Panc1 (cell line): Measurements from ENCODE around the gene EPS8L2. TPM values are rescaled to one million over a fixed set of nuclear protein-coding genes. Genes with fewer than 3 reads are reported as not detected.

Source experiments
- ATAC-seq: fragments of 200-7000 bp; cut with Tn5 transposase; 2 replicates; pipeline ENCODE4 v1.9.1; 2020; ENCODE audit warnings: mild to moderate bottlenecking, moderate library complexity
- BruUV-seq: library from RNA; stranded (reverse); fragments of 400-500 nt; replicated peaks from 2 replicates; lab custom pipeline; 2021; lab: Mats Ljungman, UMichigan
- CTCF ChIA-PET: fragments of 300-600 bp; sonication (Branson Sonifier 250); formaldehyde crosslinking; loops from one replicate; lab custom pipeline; 2022; ENCODE audit warnings: antibody characterized with exemption; lab: Charles Lee
- POLR2A ChIA-PET: fragments of 300-600 bp; sonication (Branson Sonifier 250); formaldehyde crosslinking; loops from one replicate; lab custom pipeline; 2022; ENCODE audit warnings: antibody characterized with exemption; lab: Charles Lee
- DNase-seq: peaks from one replicate; pipeline ENCODE4 v3.0.0-alpha.2; 2010; ENCODE audit warnings: low read depth, low spot score
- H3K27ac ChIP-seq: 2 replicates; pipeline ENCODE4 v1.5.1; 2011; ENCODE audit warnings: mild to moderate bottlenecking, low read length, inconsistent platforms
- H3K27me3 ChIP-seq: fragments of 200-500 bp; sonication (Bioruptor generic); 2 replicates; pipeline ENCODE4 v1.6.0; 2014; ENCODE audit warnings: low read length, inconsistent platforms; ENCODE audit not compliant: control insufficient read depth, insufficient read depth
- H3K36me3 ChIP-seq: fragments of 200-500 bp; sonication (Bioruptor generic); 2 replicates; pipeline ENCODE4 v1.5.1; 2014; ENCODE audit warnings: inconsistent platforms, mild to moderate bottlenecking, low read length, moderate library complexity; ENCODE audit not compliant: control insufficient read depth, insufficient read depth
- H3K4me1 ChIP-seq: 2 replicates; pipeline ENCODE4 v1.5.1; 2011; ENCODE audit warnings: inconsistent platforms, mild to moderate bottlenecking, low read length, moderate library complexity; ENCODE audit not compliant: control insufficient read depth, insufficient read depth
- H3K4me3 ChIP-seq, 2 experiments: 2 replicates each; pipeline ENCODE4 v1.5.1; 2011 to 2012; ENCODE audit warnings: low read depth in 2 of 2, low read length in 2 of 2, mild to moderate bottlenecking in 2 of 2, inconsistent platforms in 1 of 2, moderate library complexity in 1 of 2
- H3K9me3 ChIP-seq: fragments of 200-500 bp; sonication (Bioruptor generic); 2 replicates; pipeline ENCODE4 v1.5.1; 2014; ENCODE audit warnings: low read depth, mild to moderate bottlenecking, inconsistent platforms, low read length, moderate library complexity; ENCODE audit not compliant: control insufficient read depth, insufficient read depth
- POLR2AphosphoS5 ChIP-seq: IDR thresholded peaks from 2 replicates; pipeline ENCODE4 v1.6.1; 2012; ENCODE audit warnings: mild to moderate bottlenecking, low read depth, low read length, moderate library complexity
- SIN3A ChIP-seq: IDR thresholded peaks from 2 replicates; pipeline ENCODE4 v1.6.1; 2012; ENCODE audit warnings: low read depth, mild to moderate bottlenecking, low read length, moderate library complexity, borderline replicate concordance; ENCODE audit not compliant: insufficient read depth
- TCF7L2 ChIP-seq: IDR thresholded peaks from 2 replicates; pipeline ENCODE4 v1.6.1; 2011; ENCODE audit warnings: mild to moderate bottlenecking, low read depth, low read length, inconsistent platforms
- in situ Hi-C: cut with HindIII; loops from 2 replicates; pipeline ENCODE4 v1.10.0; 2016; ENCODE audit warnings: low sequenced_read_pairs, low pct_unique_long_range_greater_than_20kb
- intact Hi-C: fragments of 100-400 bp; cut with micrococcal nuclease; formaldehyde crosslinking; loops from one replicate; pipeline ENCODE4 v1.10.0; 2022; ENCODE audit not compliant: unreplicated experiment
- total RNA-seq: library from RNA; stranded (reverse); gene quantifications from one replicate; pipeline ENCODE4 v1.2.1, GENCODE V29; 2021; ENCODE audit not compliant: unreplicated experiment
- TF ChIP-seq, protein P1 (sequence below): fragments of 450-650 bp; IDR thresholded peaks from 2 replicates; pipeline ENCODE4 v1.5.1; 2017; ENCODE audit warnings: mild to moderate bottlenecking
- TF ChIP-seq, protein P2 (sequence below), 2 experiments: IDR thresholded peaks; 2 replicates each; pipeline ENCODE4 v1.6.1; 2011 to 2012; ENCODE audit warnings: low read depth in 2 of 2, control low read depth in 1 of 2, low read length in 1 of 2, mild to moderate bottlenecking in 1 of 2, moderate library complexity in 1 of 2; ENCODE audit not compliant: insufficient read depth in 1 of 2

EPS8L2 gene
- total RNA-seq, 1 experiment from 2014 or later, result 256 TPM

DNA sequence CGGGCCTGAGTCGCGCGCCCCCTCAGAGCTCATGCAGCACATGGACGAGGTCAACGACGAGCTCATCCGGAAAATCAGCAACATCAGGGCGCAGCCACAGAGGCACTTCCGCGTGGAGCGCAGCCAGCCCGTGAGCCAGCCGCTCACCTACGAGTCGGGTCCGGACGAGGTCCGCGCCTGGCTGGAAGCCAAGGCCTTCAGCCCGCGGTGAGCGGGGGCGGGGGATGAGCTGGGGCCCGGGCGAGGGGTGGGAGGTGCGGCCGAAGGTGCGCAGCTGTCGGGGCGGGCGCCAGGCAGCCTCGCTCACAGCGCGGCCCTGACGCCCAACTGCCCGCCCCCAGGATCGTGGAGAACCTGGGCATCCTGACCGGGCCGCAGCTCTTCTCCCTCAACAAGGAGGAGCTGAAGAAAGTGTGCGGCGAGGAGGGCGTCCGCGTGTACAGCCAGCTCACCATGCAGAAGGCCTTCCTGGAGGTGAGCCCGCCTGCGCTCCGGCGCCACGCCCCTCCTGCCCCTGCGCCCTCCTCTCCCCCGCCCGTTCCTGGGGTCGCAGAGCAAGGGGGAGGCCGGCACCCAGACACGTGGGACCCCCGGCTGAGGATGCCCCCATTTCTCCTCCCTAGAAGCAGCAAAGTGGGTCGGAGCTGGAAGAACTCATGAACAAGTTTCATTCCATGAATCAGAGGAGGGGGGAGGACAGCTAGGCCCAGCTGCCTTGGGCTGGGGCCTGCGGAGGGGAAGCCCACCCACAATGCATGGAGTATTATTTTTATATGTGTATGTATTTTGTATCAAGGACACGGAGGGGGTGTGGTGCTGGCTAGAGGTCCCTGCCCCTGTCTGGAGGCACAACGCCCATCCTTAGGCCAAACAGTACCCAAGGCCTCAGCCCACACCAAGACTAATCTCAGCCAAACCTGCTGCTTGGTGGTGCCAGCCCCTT is 20.5 kb downstream of the EPS8L2 start:
- DNase-seq (no peak), ATAC-seq (peak; percentile 5; the same call in 1 of the 2 replicates)
- Histone ChIP-seq H3K27ac (peak overlapping the region; percentile 74), H3K4me1 (peaks cover 41% of the 10 kb centered on the region), H3K27me3 (no peaks in the 10 kb centered on the region), H3K4me3 (no peak overlapping the region), H3K9me3 (no peaks in the 10 kb centered on the region), H3K36me3 (peaks cover 5% of the 10 kb centered on the region; the same call in 1 of the 2 replicates)
- ChIA-PET POLR2A (interaction anchor here (0.5 to 1.2 kb wide), 4 partner anchors 10 to 28 kb away, joined by 3 to 15 read pairs (median 8); no protein-coding TSS in a partner anchor), CTCF (interaction anchor here (0.6 to 3.0 kb wide), 5 partner anchors 16 to 31 kb away, joined by 3 to 12 read pairs (median 6); partner anchors contain the start of gene TMEM80)
- no TSS peak for BruUV-seq
- TF ChIP-seq TCF7L2, result no peak
- TF ChIP-seq, protein P1, sequence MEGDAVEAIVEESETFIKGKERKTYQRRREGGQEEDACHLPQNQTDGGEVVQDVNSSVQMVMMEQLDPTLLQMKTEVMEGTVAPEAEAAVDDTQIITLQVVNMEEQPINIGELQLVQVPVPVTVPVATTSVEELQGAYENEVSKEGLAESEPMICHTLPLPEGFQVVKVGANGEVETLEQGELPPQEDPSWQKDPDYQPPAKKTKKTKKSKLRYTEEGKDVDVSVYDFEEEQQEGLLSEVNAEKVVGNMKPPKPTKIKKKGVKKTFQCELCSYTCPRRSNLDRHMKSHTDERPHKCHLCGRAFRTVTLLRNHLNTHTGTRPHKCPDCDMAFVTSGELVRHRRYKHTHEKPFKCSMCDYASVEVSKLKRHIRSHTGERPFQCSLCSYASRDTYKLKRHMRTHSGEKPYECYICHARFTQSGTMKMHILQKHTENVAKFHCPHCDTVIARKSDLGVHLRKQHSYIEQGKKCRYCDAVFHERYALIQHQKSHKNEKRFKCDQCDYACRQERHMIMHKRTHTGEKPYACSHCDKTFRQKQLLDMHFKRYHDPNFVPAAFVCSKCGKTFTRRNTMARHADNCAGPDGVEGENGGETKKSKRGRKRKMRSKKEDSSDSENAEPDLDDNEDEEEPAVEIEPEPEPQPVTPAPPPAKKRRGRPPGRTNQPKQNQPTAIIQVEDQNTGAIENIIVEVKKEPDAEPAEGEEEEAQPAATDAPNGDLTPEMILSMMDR, result no peak
- no peak; the same call in 1 of the 2 replicates for TF ChIP-seq SIN3A
- TF ChIP-seq, protein P2, sequence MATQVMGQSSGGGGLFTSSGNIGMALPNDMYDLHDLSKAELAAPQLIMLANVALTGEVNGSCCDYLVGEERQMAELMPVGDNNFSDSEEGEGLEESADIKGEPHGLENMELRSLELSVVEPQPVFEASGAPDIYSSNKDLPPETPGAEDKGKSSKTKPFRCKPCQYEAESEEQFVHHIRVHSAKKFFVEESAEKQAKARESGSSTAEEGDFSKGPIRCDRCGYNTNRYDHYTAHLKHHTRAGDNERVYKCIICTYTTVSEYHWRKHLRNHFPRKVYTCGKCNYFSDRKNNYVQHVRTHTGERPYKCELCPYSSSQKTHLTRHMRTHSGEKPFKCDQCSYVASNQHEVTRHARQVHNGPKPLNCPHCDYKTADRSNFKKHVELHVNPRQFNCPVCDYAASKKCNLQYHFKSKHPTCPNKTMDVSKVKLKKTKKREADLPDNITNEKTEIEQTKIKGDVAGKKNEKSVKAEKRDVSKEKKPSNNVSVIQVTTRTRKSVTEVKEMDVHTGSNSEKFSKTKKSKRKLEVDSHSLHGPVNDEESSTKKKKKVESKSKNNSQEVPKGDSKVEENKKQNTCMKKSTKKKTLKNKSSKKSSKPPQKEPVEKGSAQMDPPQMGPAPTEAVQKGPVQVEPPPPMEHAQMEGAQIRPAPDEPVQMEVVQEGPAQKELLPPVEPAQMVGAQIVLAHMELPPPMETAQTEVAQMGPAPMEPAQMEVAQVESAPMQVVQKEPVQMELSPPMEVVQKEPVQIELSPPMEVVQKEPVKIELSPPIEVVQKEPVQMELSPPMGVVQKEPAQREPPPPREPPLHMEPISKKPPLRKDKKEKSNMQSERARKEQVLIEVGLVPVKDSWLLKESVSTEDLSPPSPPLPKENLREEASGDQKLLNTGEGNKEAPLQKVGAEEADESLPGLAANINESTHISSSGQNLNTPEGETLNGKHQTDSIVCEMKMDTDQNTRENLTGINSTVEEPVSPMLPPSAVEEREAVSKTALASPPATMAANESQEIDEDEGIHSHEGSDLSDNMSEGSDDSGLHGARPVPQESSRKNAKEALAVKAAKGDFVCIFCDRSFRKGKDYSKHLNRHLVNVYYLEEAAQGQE (IDR thresholded peaks at IDR 0.05; ENCODE audit: insufficient read depth in 1 of 2, low read depth in 2 of 2, low read length in 1 of 2), result no peak
- no peak for TF ChIP-seq POLR2AphosphoS5
- intact Hi-C loops, result loop anchor here (10.0 kb wide), 1 partner anchor 172 kb away; no protein-coding TSS in a partner anchor
- in situ Hi-C loops, result no loop called here

DNA sequence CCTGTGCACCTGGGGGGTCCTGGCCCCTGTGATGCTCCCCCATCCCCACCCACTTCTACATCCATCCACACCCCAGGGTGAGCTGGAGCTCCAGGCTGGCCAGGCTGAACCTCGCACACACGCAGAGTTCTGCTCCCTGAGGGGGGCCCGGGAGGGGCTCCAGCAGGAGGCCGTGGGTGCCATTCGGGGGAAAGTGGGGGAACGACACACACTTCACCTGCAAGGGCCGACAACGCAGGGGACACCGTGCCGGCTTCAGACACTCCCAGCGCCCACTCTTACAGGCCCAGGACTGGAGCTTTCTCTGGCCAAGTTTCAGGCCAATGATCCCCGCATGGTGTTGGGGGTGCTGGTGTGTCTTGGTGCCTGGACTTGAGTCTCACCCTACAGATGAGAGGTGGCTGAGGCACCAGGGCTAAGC is 21.3 kb downstream of the EPS8L2 start:
- in situ Hi-C loops, result no loop called here
- TF ChIP-seq, protein P1, result no peak
- no peak for TF ChIP-seq POLR2AphosphoS5
- TF ChIP-seq TCF7L2, result no peak

More for the DNA sequence above, 21.3 kb downstream of the EPS8L2 start:
- POLR2A ChIA-PET, result no interaction called here
- intact Hi-C loops, result loop anchor here (10.0 kb wide), 1 partner anchor 172 kb away; no protein-coding TSS in a partner anchor
- Histone ChIP-seq H3K9me3 (no peaks in the 10 kb centered on the region), H3K27ac (peak overlapping the region; percentile 74), H3K4me1 (peaks cover 41% of the 10 kb centered on the region), H3K27me3 (no peaks in the 10 kb centered on the region), H3K36me3 (peaks cover 5% of the 10 kb centered on the region; the same call in 1 of the 2 replicates), H3K4me3 (no peak overlapping the region)
- ATAC-seq (peak; percentile 2; the same call in 1 of the 2 replicates), DNase-seq (no peak)
- CTCF ChIA-PET, result interaction anchor here (0.8 to 3.0 kb wide), 2 partner anchors 31 to 36 kb away, joined by 3 to 12 read pairs; partner anchors contain the start of gene TMEM80
- BruUV-seq, result TSS peak; percentile 94
